Femur (tissue), 1 donor: ENCODE measurements around the gene ASCL2.
"Not testable (repeated sequence)": the region's sequence is repeated elsewhere in the genome, so short reads cannot be mapped to it uniquely, and the experiment has no call there.

ENCODE experiments used
- DNase-seq: peaks from one replicate; pipeline ENCODE4 v3.0.0-alpha.2; 2017

The ASCL2 gene

DNA sequence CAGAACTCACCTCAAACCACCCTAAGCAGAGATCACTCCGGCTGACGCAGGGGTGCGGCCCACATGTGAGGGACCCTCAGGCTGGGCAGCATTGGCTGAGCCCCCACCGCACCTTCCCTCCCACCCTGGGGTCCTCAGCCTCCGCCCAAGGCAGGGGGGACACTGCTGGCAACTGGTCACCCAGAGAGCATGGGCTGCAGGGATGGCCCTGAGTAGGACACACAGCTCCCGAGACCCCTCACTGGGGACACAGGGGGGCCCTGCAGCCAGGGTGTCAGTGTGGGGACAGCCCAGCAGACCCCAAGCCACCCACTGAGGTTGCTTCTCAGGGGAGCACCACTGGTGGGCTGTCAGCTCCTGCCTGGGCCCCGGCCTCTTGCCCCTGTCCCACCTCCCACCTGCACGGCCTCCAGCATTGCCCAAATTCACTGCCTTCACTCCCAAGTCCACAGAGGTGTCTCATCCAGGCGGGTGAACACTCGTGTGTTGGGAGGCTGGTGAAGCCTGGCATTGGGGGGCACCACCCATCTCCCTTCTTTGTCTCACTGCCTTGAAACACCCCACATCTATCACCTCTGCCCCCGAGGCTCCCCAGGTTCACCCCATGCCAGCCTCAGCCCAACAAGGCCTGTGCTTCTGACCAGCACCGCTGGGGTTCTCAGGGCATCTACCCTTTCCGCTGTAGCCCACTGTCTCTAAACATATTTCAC, 26.7 kb upstream of the ASCL2 start:
- DNase-seq = no peak

- DNase-seq = no peak
Measured at GRCh38 chr11:2295971-2296912, 25.9 kb upstream of the ASCL2 start.

GRCh38 chr11:2294926-2295290, 24.5 kb upstream of the ASCL2 start:
- DNase-seq = no peak

DNA sequence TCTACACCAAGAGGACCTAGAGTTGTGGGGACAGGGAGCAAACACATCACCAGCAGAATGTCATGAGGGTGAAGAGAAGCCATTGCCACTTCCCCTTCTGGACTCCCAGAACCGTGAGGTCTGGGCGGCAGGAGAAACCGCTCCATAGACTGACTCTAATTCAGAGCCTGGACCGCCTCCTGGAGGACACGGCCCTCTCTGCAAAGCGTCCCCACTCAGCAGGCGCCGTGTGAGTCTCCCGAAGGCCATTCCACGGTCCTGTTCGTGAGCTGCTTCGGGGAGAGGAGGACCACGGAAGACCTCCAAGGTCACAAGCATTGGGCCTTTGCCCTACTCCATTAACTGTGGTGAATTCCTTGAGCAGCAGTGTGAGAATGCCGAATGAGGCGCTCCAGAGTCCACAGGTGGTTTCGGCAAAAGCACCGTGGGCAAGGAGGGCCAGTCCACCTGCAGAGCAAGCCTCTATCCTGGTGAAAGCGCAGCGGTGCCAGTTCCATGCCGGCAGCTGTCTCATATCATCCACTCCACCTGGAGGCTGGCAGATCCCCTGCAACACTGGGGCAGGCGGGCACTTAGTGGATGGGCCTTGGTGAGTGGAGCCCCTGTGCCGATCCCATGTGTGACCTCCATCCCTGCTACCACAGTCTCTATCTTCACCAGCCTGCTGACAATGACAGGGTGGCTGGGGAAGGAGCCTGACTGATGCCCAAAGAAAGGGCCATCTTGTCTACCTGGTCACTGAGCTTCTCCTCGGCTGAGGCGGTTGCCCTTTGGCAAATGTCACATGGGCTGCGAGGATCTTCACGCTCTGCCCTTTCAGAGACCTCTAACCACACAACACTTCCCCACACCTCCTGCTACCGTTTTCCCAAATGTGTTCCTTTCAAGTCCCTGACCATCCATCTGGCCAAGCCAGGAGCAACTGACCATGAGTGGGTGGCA, 23.9 kb upstream of the ASCL2 start:
- peak; percentile 14 for DNase-seq

DNA sequence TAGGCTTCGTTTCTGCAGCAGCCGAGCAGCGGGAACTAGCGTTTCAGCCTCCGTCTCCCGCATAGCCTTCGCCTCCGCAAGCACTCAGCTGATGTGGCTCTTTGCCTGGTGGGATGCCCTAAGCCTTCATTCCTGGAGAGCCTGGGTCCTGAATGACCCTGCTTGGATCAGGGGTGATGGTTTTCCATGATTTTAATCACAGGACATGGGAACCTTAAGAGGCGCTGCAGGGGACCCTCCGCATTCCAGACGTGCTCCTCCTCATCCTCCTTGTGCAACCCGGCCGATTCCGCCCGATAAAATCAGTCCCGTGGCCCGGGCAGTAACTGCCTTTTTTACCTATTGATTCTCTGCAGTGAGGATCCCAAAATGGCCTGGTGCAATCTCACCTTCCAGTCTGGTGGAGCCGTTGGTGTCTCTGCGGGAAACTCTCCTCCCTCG, 23.2 kb upstream of the ASCL2 start:
- no peak for DNase-seq

DNA sequence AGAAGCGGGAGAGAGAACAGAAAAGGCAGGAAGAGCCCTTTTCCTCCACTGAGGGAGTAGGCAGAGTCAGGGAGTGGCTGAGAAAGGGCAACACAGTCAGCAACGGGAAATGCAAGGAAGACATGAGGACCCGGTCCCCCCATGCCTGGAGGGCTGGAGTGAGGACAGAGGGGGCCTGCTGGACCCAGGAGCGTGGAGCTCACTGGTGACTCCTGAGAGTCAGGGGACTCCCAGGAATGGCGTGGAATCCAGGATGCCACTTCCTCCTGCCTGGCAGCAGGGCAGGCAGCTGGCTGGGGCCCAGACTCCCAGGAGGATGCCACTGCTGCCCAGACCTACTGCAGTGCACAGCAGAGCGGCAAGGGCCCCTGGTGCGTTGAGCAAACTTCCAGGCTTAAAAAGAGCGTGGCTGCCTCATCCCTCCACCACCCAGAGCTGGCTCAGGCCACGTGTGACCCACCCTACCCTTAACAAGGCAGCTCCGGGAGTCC, 20.0 kb upstream of the ASCL2 start:
- DNase-seq = no peak

GRCh38 chr11:2289859-2290258, 19.5 kb upstream of the ASCL2 start:
- DNase-seq = no peak

- DNase-seq = no peak
Measured at GRCh38 chr11:2289350-2289749, 19.0 kb upstream of the ASCL2 start.

GRCh38 chr11:2287091-2287490, 16.7 kb upstream of the ASCL2 start:
- DNase-seq = no peak

GRCh38 chr11:2286350-2286749, 16.0 kb upstream of the ASCL2 start:
- not testable (repeated sequence) for DNase-seq

- no peak for DNase-seq
Measured at GRCh38 chr11:2280208-2280607, 9.8 kb upstream of the ASCL2 start.

DNA sequence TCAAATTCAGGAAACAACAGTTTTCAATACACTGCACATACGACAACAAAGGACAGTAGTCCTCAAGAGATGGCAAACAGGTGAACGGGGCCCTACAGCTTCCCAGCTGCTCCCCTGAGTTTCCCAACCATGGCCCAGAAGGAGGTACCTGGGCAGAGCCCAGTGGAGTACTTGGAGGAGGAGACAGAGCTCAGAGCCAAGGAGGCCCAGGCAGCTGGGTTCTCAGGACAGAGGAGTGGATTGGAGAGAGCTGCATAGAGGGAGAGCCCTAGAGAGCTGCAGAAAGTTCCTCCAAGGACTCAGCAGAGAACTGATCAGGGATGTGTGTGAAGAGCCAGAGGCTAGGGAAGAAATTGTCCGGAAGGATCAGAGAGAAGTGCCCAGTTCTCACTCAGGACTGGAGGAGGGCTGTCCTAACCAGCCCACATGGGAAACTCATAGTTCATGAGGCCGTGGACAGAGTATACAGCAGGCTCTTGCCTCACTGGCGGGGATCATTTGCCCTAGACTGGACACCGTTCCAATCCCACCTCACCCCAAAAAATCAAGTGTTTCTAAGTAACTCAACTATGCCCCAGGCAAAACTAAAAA, 7.6 kb upstream of the ASCL2 start:
- DNase-seq = no peak

GRCh38 chr11:2277008-2277346, 6.6 kb upstream of the ASCL2 start:
- DNase-seq = no peak

GRCh38 chr11:2276280-2277007, 6.1 kb upstream of the ASCL2 start:
- no peak for DNase-seq

DNA sequence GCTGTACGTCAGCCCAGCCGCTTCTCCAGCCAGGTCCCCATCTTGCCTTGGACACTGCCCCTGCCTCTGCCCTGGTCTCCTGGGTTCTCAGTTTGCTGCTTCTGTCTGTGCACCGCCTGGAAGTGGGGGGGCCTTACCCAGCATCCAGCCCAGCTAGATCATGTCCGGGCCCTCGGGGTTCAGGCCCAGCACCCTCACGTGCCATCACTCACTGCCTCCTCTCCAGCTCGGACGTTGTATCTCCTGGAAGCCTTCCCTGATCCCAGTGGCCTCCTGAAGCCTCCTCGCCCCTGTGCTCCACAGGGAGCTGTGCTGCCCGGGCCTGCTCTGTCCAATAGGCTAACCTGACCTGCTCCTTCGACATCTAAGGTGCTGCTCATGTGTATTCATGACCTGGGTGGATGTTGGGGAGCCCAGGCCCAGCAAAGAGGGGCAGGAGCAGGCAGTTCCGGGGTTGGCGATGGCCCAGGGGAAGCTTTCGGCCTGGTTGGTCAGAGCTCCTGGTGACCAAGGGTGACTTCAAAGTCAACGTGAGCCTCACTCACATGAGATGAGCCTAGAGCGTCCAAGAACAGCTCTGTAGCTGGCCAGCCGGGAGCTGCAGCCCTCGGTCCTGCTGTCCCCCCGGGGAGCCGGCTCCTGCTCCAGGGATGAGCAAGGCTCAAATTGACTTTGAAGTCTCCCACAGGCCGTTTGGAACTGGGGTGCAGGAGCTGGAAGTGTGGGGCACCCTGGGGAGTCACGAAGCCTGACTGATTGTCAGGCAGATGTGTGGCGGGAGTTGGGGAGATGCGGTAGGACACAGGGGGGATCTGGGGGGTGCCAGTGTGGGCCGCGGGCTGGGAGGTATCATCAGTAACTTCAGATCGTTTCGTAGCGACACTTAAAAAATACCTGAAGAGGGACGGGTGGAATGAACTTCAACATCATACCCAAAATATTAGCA, 5.2 kb upstream of the ASCL2 start:
- DNase-seq = no peak

GRCh38 chr11:2273771-2274170, 3.4 kb upstream of the ASCL2 start:
- DNase-seq = no peak

- DNase-seq = no peak
Measured at GRCh38 chr11:2273311-2273710, 2.9 kb upstream of the ASCL2 start.

DNA sequence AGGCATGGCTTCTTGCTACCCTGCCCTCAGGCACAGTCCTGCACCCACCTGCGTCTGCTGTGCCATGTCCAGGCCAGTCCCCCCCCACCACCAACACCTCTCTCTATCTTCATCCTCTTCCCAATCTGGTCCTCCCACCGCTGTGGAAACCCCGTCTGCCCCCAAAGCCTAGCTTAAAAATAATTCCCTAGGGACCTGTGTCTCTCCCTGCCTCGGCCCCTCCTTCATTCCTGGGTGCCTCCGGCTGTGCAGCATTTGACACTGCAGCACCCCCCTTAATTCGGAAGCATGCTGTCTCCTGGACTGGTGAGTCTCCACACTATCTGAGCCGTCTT, 2.5 kb upstream of the ASCL2 start:
- DNase-seq = no peak

GRCh38 chr11:2272228-2272945, 2.0 kb upstream of the ASCL2 start:
- DNase-seq = no peak
